Esophagus squamous epithelium (tissue), 5 donors: ENCODE data around the gene MCOLN1. TPM values are rescaled to one million over a fixed set of nuclear protein-coding genes. Genes with fewer than 3 reads are reported as not detected.

Experiments used
- DNase-seq: peaks from one replicate; lab custom pipeline; 2025; lab: John Stamatoyannopoulos, UW
- H3K27ac ChIP-seq, 4 donors: fragments of 200-600 bp; sonication (generic); one replicate each; pipeline ENCODE4 v1.5.1; 2016 to 2019; ENCODE audit warnings: mild to moderate bottlenecking in 1 of 4
- H3K27me3 ChIP-seq, 4 donors: fragments of 200-600 bp; sonication (generic); 1 replicate in 3 of 4; 2 replicates in 1 of 4; pipeline versions ENCODE4 v1.5.1 to v1.6.0; 2017 to 2021; ENCODE audit warnings: antibody characterized with exemption in 1 of 4
- H3K36me3 ChIP-seq, 3 donors: fragments of 200-600 bp; sonication (generic); one replicate each; pipeline ENCODE4 v1.5.1; 2016 to 2019
- H3K4me1 ChIP-seq, 3 donors: fragments of 200-600 bp; sonication (generic); one replicate each; pipeline ENCODE4 v1.5.1; 2017 to 2019
- H3K4me3 ChIP-seq, 4 donors: fragments of 200-600 bp; sonication (generic); 1 replicate in 3 of 4; 2 replicates in 1 of 4; pipeline ENCODE4 v1.5.1; 2016 to 2019; ENCODE audit warnings: mild to moderate bottlenecking in 2 of 4, moderate library complexity in 1 of 4
- H3K9me3 ChIP-seq, 3 donors: fragments of 200-600 bp; sonication (generic); one replicate each; pipeline ENCODE4 v1.5.1; 2016 to 2019
- CTCF ChIP-seq, 6 experiments: fragments of 450-650 bp in 4 of 6; fragments of 200-600 bp in 2 of 6; sonication (generic) in 2 of 6; IDR thresholded peaks; one replicate each; pipeline ENCODE4 v1.5.1; 2016 to 2019; ENCODE audit warnings: antibody characterized with exemption in 6 of 6, mild to moderate bottlenecking in 4 of 6, moderate library complexity in 4 of 6
- POLR2A ChIP-seq, 4 donors: fragments of 450-650 bp; IDR thresholded peaks; one replicate each; pipeline ENCODE4 v1.6.1; 2017; ENCODE audit warnings: antibody characterized with exemption in 4 of 4, mild to moderate bottlenecking in 4 of 4, moderate library complexity in 3 of 4
- WGBS, 2 donors: methylation state at CpG; one replicate each; pipeline ENCODE4 v1.1.5; 2018; 5-methylcytosine and 5-hydroxymethylcytosine counted together
- intact Hi-C: fragments of 100-400 bp; cut with DNase I; formaldehyde crosslinking; loops from one replicate; pipeline ENCODE4 v1.15.0; 2022
- total RNA-seq, 4 donors: library from RNA; depleted of rRNA; stranded (reverse); fragments of >200 nt; gene quantifications; one replicate each; pipeline ENCODE4 v1.1.0, GENCODE V29; 2016
- donor health status: DM: yes; HTN: yes; CAD: no.

The MCOLN1 gene
- 10 to 100 TPM in 1 of 4 donors, 1 to 10 TPM in 3; 5.7 to 13.9 (median 7.8) TPM for total RNA-seq

- Histone ChIP-seq H3K36me3 (peaks cover 4 to 52% (median 19%) of the 10 kb centered on the region in 3 donors), H3K4me3 (peak within 1 kb of the TSS; percentile 71 to 91 (median 84)), H3K27ac (peak within 1 kb of the TSS; percentile 73 to 86 (median 81)), H3K27me3 (no peaks in the 10 kb centered on the region), H3K4me1 (peaks cover 19 to 41% (median 21%) of the 10 kb centered on the region in 3 donors), H3K9me3 (no peaks in the 10 kb centered on the region)
- WGBS, 2 donors = 1 to 2% methylated on average over 29 to 49 of the region's 65 CpGs
- peak in 3 of 4 donors; percentile 67 to 84 (median 73) for TF ChIP-seq POLR2A (IDR thresholded peaks at IDR 0.05)
- peak in 3 of 6 experiments; percentile 9 to 70 (median 24) for TF ChIP-seq CTCF (IDR thresholded peaks at IDR 0.05)
- DNase-seq = peak; percentile 94
- intact Hi-C loops = loop anchor here (10.0 kb wide), 1 partner anchor 137 kb away; no protein-coding TSS in a partner anchor
These were observed at the start of gene MCOLN1 for GRCh38 chr19:7522072-7522922. MCOLN1 (plus strand) TSS chr19:7522624; CDS start chr19:7522751, 127 bp downstream.

- Histone ChIP-seq H3K27ac (no peak overlapping the region), H3K36me3 (peaks cover 0 to 27% (median 0%) of the 10 kb centered on the region in 3 donors), H3K27me3 (no peaks in the 10 kb centered on the region), H3K4me1 (peaks cover 0 to 8% (median 0%) of the 10 kb centered on the region in 3 donors), H3K4me3 (no peak overlapping the region), H3K9me3 (no peaks in the 10 kb centered on the region)
- intact Hi-C loops = no loop called here
- no peak for DNase-seq
- no CpG with 5 or more reads among the region's 6 CpGs for WGBS, 2 donors
- TF ChIP-seq POLR2A (IDR thresholded peaks at IDR 0.05) = no peak
These were observed 46.8 kb upstream of the MCOLN1 start for GRCh38 chr19:7475665-7476064.

- Histone ChIP-seq H3K27me3 (no peaks in the 10 kb centered on the region), H3K4me1 (peaks cover 0 to 8% (median 0%) of the 10 kb centered on the region in 3 donors), H3K27ac (no peak overlapping the region), H3K9me3 (no peaks in the 10 kb centered on the region), H3K4me3 (no peak overlapping the region), H3K36me3 (peaks cover 0 to 21% (median 0%) of the 10 kb centered on the region in 3 donors)
- no peak for DNase-seq
- intact Hi-C loops = no loop called here
- 100% methylated on average over 1 to 2 of the region's 7 CpGs for WGBS, 2 donors
- TF ChIP-seq POLR2A (IDR thresholded peaks at IDR 0.05) = no peak
- TF ChIP-seq CTCF (IDR thresholded peaks at IDR 0.05) = no peak
These were observed 46.2 kb upstream of the MCOLN1 start for GRCh38 chr19:7476241-7476640.

GRCh38 chr19:7476777-7477494 lies 45.5 kb upstream of the MCOLN1 start:
- TF ChIP-seq CTCF (IDR thresholded peaks at IDR 0.05) = no peak
- TF ChIP-seq POLR2A (IDR thresholded peaks at IDR 0.05) = no peak
- Histone ChIP-seq H3K4me3 (no peak overlapping the region), H3K36me3 (peaks cover 0 to 14% (median 0%) of the 10 kb centered on the region in 3 donors), H3K27me3 (no peaks in the 10 kb centered on the region), H3K9me3 (no peaks in the 10 kb centered on the region), H3K27ac (no peak overlapping the region), H3K4me1 (peaks cover 0 to 8% (median 0%) of the 10 kb centered on the region in 3 donors)
- no peak for DNase-seq
- 100% methylated on average over 2 of the region's 35 CpGs; no CpG with 5 or more reads in 1 of the 2 donors for WGBS, 2 donors
- intact Hi-C loops = no loop called here

GRCh38 chr19:7477758-7478157 lies 44.7 kb upstream of the MCOLN1 start:
- H3K4me3 ChIP-seq = no peak overlapping the region
- H3K36me3 ChIP-seq = peaks cover 0 to 6% (median 0%) of the 10 kb centered on the region in 3 donors
- peaks cover 2 to 12% (median 2%) of the 10 kb centered on the region in 3 donors for H3K4me1 ChIP-seq
- 75 to 91% methylated on average over 9 to 10 of the region's 10 CpGs for WGBS, 2 donors
- DNase-seq = no peak
- H3K9me3 ChIP-seq = no peaks in the 10 kb centered on the region
- no peak for TF ChIP-seq POLR2A (IDR thresholded peaks at IDR 0.05)
- TF ChIP-seq CTCF (IDR thresholded peaks at IDR 0.05) = no peak
- no peak overlapping the region for H3K27ac ChIP-seq
- H3K27me3 ChIP-seq = no peaks in the 10 kb centered on the region
- intact Hi-C loops = no loop called here
